GM12892 (cell line): ENCODE results near the gene MAN1B1.

Experiments
- POLR2A ChIP-seq: IDR thresholded peaks from 2 replicates; pipeline ENCODE4 v1.6.1; 2011; ENCODE audit warnings: low read depth, low read length, control low read depth
- POLR2AphosphoS5 ChIP-seq: IDR thresholded peaks from 2 replicates; pipeline ENCODE4 v1.6.1; 2011; ENCODE audit warnings: low read depth, low read length, control low read depth
- TAF1 ChIP-seq: IDR thresholded peaks from 2 replicates; pipeline ENCODE4 v1.6.1; 2011; ENCODE audit warnings: low read depth, mild to moderate bottlenecking, control low read depth, low read length, borderline replicate concordance

DNA sequence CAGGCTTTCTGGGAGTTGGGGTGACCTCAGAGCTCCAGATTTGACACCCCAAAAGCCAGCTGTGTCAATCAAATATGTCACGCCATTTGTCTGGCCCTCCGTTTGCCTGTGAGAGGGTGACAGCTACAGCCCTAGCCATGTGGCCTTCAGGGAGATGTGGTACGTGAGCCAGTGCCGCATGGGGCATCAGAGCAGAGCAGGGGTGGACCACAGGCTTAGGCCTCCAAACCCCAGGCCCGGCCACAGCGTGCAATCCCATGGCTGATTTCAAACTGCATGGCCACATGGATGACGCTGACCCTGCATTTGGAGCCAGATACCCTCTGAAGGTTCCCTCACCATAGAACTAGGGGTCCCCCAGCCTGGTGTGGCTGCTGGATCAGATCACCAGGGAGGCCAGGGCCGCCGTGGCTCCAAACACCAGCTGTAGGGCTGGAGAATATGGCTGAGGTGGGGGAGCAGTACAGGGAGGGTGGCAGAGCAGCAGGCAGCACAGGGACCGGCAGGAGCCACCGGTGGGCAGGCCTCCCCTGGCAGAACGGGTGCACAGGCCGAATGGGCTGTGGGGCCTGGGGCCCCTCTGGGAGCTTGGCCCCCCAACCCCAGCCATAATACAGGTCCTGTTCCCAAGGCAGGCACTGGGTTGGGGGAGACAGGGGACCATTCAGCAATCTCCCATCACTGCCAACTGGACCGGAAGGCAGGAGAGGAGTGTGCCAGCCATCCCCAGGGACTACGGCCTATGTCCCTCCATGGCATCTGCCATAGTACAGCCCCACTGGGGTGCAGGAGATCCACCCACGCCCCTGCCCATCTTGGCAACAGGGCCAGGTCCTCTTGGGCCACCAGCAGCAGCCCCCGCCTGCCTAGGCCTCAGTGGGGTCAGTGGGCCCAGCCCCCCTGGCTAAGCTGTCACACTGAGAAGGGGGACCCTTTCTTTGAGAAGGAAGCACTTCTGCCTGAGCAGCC lies 18.0 kb upstream of the MAN1B1 start:
- TF ChIP-seq POLR2A, result no peak
- TF ChIP-seq POLR2AphosphoS5, result no peak
- no peak for TF ChIP-seq TAF1
